Progenitor cell of endocrine pancreas (in vitro differentiated cells): ENCODE measurements around the gene CIITA. TPM values are rescaled to one million over a fixed set of nuclear protein-coding genes. Genes with fewer than 3 reads are reported as not detected.

Experiments
- DNase-seq: peaks from one replicate; pipeline ENCODE4 v3.0.0; 2021; ENCODE audit warnings: low spot score; ENCODE audit not compliant: unreplicated experiment
- H3K27ac Mint-ChIP-seq: 2 replicates; pipeline ENCODE4 v1.8.0; 2021; ENCODE audit warnings: mild to moderate bottlenecking, moderate library complexity, mixed read lengths
- H3K27me3 Mint-ChIP-seq: 2 replicates; pipeline ENCODE4 v1.8.0; 2021; ENCODE audit warnings: mixed read lengths
- H3K36me3 Mint-ChIP-seq: 2 replicates; pipeline ENCODE4 v1.8.0; 2022; ENCODE audit warnings: mixed read lengths; ENCODE audit not compliant: insufficient read depth
- H3K4me1 Mint-ChIP-seq: 2 replicates; pipeline ENCODE4 v1.8.0; 2021; ENCODE audit warnings: low read depth, mixed read lengths
- H3K4me3 Mint-ChIP-seq: 2 replicates; pipeline ENCODE4 v1.8.0; 2021; ENCODE audit warnings: low read depth, mild to moderate bottlenecking, moderate library complexity, mixed read lengths
- H3K9me3 Mint-ChIP-seq: 2 replicates; pipeline ENCODE4 v1.8.0; 2021; ENCODE audit warnings: low read depth, mixed read lengths
- total RNA-seq: library from RNA; stranded (reverse); gene quantifications from 2 replicates; pipeline ENCODE4 v1.2.1, GENCODE V29; 2021
- TF ChIP-seq, protein P1 (sequence below): fragments of 200-600 bp; sonication (generic); IDR thresholded peaks from one replicate; pipeline ENCODE4 v1.5.0; 2021; ENCODE audit warnings: antibody characterized with exemption, mild to moderate bottlenecking; ENCODE audit not compliant: unreplicated experiment

CIITA gene
- total RNA-seq, 1 donor from 2014 or later = not detected

DNA sequence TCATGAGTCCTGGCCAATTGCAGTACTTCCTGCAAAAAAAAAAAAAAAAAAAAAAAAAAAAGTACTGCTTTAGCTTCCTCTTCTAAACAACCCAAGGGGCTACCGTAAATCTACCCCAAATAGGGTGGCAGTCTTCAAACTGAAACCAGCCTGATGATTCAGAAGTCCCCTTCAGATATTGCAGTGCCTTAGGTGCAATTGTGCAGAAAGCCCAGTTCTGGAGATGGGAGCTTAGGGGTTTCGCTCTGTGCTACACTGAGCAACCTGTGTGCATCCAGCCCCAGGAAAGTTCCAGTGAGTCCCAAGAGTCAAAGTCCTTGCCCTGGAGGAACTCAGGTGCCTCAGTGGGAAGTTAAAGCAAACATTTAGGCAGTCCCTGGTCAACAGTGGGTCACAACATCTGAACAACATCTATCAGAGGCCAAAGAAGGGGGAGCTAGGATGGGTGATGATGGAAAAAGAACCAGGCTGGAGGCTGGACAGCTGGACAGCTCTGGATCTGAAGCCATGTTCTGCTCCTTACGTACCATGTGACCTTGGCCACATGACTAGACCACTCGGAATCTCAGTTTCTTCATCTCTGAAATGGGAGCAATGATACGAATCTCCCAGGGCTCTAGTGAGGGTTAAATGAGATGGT lies 6.7 kb upstream of the CIITA start:
- Mint-ChIP-seq H3K27me3 (peaks cover 36% of the 10 kb centered on the region), H3K36me3 (no peaks in the 10 kb centered on the region), H3K4me1 (no peaks in the 10 kb centered on the region), H3K9me3 (no peaks in the 10 kb centered on the region), H3K27ac (no peak overlapping the region), H3K4me3 (no peak overlapping the region)
- DNase-seq = no peak
- TF ChIP-seq, protein P1, sequence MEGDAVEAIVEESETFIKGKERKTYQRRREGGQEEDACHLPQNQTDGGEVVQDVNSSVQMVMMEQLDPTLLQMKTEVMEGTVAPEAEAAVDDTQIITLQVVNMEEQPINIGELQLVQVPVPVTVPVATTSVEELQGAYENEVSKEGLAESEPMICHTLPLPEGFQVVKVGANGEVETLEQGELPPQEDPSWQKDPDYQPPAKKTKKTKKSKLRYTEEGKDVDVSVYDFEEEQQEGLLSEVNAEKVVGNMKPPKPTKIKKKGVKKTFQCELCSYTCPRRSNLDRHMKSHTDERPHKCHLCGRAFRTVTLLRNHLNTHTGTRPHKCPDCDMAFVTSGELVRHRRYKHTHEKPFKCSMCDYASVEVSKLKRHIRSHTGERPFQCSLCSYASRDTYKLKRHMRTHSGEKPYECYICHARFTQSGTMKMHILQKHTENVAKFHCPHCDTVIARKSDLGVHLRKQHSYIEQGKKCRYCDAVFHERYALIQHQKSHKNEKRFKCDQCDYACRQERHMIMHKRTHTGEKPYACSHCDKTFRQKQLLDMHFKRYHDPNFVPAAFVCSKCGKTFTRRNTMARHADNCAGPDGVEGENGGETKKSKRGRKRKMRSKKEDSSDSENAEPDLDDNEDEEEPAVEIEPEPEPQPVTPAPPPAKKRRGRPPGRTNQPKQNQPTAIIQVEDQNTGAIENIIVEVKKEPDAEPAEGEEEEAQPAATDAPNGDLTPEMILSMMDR = no peak

DNA sequence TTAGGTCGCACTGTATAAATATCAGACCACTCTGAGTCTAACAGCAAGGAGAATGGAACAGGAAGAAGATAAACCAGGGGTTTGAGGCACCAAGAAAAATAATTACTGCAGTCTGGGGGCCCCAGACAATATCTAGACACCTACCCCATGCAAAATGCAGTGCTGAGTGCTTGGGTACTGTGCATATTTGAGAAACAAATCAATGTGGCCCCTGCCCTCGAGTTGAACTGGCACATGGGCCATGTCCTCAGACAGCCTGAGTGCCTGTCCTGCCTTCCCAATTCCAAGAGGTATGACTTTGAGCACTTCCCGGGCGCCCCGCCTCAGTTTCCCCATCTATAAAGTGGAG lies 6.2 kb upstream of the CIITA start:
- H3K4me3 Mint-ChIP-seq = no peak overlapping the region
- no peaks in the 10 kb centered on the region for H3K9me3 Mint-ChIP-seq
- no peaks in the 10 kb centered on the region for H3K4me1 Mint-ChIP-seq
- no peak for DNase-seq
- H3K27me3 Mint-ChIP-seq = peaks cover 37% of the 10 kb centered on the region
- no peaks in the 10 kb centered on the region for H3K36me3 Mint-ChIP-seq
- H3K27ac Mint-ChIP-seq = no peak overlapping the region
- TF ChIP-seq, protein P1 = no peak

DNA sequence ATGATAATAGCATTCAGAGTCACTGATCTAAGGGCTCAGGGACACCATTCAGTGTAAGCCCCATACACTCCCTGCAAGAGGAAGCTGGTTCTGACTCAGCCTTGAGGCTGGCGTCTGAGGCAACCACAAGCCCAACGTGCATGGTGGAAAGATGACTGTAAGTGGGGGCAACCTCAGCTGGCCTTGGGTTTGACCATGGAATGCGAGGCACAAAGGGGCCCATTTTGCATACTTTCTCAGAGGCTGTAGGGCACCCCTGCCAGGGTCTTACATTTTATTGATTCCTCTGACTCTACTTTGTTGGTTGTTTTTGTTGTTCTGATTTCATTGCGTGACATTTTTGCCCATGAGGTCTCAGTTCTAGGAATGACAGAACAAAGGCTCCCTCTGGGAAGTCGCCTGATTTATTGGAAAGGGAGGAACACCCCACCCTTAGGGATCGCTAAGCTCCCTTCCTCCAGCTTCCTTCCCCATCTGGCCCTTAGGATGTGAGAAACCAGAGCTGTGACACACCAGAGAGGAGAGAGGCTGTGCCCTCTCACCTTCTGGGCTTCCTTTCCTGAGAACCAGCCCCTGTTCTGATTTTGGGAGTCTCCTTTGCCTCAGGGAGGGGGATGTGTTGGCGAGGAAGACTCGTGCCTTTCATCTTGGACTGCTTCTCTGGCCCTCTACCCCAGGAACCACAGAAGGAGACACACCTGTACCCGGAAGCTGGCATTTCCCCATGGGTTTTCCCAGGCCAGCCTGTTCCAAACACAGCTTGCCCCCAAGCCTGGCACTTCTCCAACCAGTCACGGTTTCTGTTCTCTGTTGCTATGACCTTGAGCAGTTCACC lies 5.6 kb upstream of the CIITA start:
- TF ChIP-seq, protein P1 = no peak
- no peak for DNase-seq
- Mint-ChIP-seq H3K27ac (no peak overlapping the region), H3K4me1 (no peaks in the 10 kb centered on the region), H3K27me3 (peaks cover 41% of the 10 kb centered on the region), H3K9me3 (no peaks in the 10 kb centered on the region), H3K4me3 (no peak overlapping the region), H3K36me3 (no peaks in the 10 kb centered on the region)

DNA sequence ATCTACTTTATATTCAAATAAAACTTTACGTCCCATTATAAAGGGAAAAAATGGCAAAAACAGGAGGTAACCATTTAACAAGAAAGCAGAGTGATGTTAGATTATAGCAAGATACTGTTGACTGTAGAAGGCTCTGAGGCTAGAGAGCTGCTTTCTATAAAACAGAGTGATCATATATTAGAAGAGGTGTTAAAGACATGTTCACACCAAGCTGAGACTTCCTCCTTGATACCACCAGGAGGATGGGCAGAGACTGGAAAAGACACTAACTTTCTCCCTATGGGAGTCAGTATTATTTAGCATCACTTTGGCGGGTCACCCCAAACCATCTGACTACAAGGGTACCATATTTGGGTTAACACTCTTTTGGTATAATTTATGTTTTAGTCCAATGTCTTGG lies 687 bp upstream of the CIITA start:
- Mint-ChIP-seq H3K4me3 (no peak overlapping the region), H3K9me3 (no peaks in the 10 kb centered on the region), H3K4me1 (no peaks in the 10 kb centered on the region), H3K27ac (no peak overlapping the region), H3K36me3 (no peaks in the 10 kb centered on the region), H3K27me3 (peaks cover 67% of the 10 kb centered on the region)
- TF ChIP-seq, protein P1 = no peak
- no peak for DNase-seq

DNA sequence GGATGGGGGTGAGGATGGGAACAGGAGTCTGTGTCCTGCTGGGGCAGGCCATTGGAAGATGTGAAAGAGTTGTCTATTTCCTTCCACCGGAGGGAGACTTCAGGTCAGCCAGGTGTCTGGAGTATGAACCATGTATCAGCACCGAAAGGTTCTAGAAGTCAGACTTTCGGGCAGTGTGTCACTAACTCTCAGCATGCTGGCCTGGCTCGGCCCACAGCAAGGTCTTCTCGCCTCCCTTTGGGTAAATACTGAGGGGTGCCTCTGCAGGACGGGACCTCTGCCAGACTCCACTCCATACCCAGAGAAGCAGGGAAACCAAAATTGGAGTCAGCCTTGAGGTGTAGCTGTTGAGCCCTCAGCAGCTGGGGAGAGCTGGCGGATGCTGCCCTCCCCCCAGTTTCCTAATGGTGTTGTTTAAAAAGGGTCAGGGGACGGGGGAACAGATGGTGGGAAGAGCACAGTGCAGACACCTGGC lies 507 bp downstream of the CIITA start:
- DNase-seq = no peak
- Mint-ChIP-seq H3K27me3 (peaks cover 63% of the 10 kb centered on the region), H3K9me3 (no peaks in the 10 kb centered on the region), H3K36me3 (no peaks in the 10 kb centered on the region), H3K4me1 (no peaks in the 10 kb centered on the region), H3K27ac (no peak overlapping the region), H3K4me3 (no peak overlapping the region)
- TF ChIP-seq, protein P1 = no peak
